Motor neuron (in vitro differentiated cells): ENCODE results near the gene CXCL17. TPM values are rescaled to one million over a fixed set of nuclear protein-coding genes. Genes with fewer than 3 reads are reported as not detected.

Experiments used
- ATAC-seq, 8 experiments: fragments of 200-7000 bp; cut with Tn5 transposase; replicated peaks in 6 of 8; 2 replicates each; pipeline ENCODE4 v1.8.0; 2021; ENCODE audit warnings: mild to moderate bottlenecking in 8 of 8, moderate library complexity in 8 of 8
- H3K27ac ChIP-seq, 2 donors: fragments of 250-450 bp; sonication (Bioruptor Pico); 2 replicates each; pipeline ENCODE4 v1.9.0; 2021; ENCODE audit warnings: antibody characterized with exemption in 2 of 2, mild to moderate bottlenecking in 2 of 2, moderate library complexity in 1 of 2
- H3K4me1 ChIP-seq, 2 donors: fragments of 250-450 bp; sonication (Bioruptor Pico); replicated peaks in 1 of 2; 2 replicates each; pipeline ENCODE4 v1.6.1; 2021; ENCODE audit warnings: antibody characterized with exemption in 2 of 2, mild to moderate bottlenecking in 2 of 2, moderate library complexity in 1 of 2
- H3K4me3 ChIP-seq, 5 donors: fragments of 250-450 bp; sonication (Bioruptor Pico); 2 replicates each; pipeline ENCODE4 v1.9.0; 2021; ENCODE audit warnings: antibody characterized with exemption in 5 of 5, mild to moderate bottlenecking in 5 of 5, moderate library complexity in 4 of 5
- WGBS, 10 experiments: fragments of 450-650 bp; shearing (Covaris generic); methylation state at CpG; one replicate each; pipeline ENCODE4 v1.0.0; 2022; 5-methylcytosine and 5-hydroxymethylcytosine counted together
- in situ Hi-C, 9 experiments: fragments of 400-800 bp; cut with MboI; loops; one replicate each; pipeline ENCODE4 v1.15.0; 2021; ENCODE audit warnings: low sequenced_read_pairs in 9 of 9, low pct_unique_long_range_greater_than_20kb in 2 of 9; ENCODE audit not compliant: unreplicated experiment in 9 of 9
- total RNA-seq, 8 experiments: library from RNA; unstranded; fragments of 300-600 nt; gene quantifications; 2 replicates each; pipeline versions ENCODE4 v1.2.3 to v1.2.4, GENCODE V29; 2022

CXCL17 gene
- total RNA-seq, 8 experiments from 2014 or later = 0.11 to 0.57 (median 0.36) TPM; not detected in 3

DNA sequence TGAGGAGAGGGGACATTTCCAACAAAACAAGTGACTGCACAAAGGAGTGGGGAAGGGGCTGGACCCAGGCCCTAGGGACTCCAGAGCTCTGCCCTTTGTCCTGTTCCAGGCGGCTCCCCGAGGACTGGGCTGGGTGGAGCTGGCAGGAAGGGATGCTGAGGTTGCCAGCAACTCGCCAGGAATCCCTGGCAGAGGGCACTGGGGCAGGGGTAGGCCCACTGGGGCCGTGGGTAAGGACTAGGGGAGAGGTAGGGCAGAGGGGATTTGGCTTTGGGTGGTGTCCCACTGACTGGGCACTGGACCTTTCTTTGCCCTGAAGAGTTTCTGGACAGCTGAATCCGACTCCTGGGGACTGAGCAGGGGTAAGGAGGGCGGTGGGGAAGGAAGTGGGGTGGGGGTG lies 23.4 kb downstream of the CXCL17 start:
- ATAC-seq = no peak
- H3K27ac ChIP-seq = no peak overlapping the region
- 100% methylated on average over 2 of the region's 6 CpGs; no CpG with 5 or more reads in 9 of the 10 experiments for WGBS, 10 experiments

DNA sequence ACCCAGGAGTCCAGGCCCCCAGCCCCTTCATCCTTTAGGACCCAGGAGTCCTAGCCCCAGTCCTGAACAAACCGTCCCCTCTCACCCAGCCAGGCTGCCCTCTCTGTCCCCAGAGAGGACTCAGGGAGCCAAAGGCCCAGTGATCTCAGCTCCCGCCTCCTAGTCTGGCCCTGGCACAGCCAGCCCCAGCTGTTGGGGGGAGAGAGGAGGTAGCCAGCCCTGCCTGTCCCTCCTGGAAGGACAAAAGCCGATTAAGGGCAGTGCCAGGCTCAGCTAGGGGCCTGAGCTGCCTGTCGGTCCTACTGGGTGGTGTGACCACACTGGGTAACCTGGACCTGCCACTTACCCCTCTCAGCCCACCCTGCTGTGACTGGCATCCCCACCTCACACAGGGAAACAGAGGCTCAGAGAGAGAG lies 30.1 kb downstream of the CXCL17 start:
- peaks cover 17 to 25% of the 10 kb centered on the region in 2 donors for H3K4me1 ChIP-seq
- in situ Hi-C loops = no loop called here
- peak in 6 of 8 experiments; percentile 3 to 17 (median 8) for ATAC-seq
- no peak overlapping the region for H3K4me3 ChIP-seq
- H3K27ac ChIP-seq = no peak overlapping the region
- WGBS, 10 experiments = 88 to 100% methylated on average over 1 to 3 of the region's 4 CpGs; no CpG with 5 or more reads in 8 of the 10 experiments

More for the DNA sequence above, 23.4 kb downstream of the CXCL17 start:
- in situ Hi-C loops = no loop called here
- H3K4me3 ChIP-seq = no peak overlapping the region
- peaks cover 13 to 14% of the 10 kb centered on the region in 2 donors for H3K4me1 ChIP-seq

DNA sequence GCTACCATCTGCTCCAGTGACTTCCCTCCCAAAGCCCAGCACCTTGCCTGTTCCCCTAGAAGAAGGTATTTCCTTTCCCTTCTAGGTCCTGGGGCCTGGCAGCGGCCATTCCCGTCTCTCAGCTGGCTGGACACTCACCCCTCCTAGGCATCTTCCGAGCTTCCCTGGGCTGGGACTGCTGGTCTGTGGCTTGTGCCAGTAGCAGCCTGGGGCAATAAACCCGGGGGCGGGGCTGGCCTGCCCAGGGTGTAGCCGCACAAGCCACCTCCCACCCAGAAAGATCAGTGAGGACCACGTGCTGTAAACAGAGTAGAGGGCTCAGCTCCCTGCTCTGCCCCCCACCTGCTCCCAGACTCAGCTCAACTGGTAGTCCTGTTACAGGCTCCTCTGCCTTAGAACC lies 30.5 kb downstream of the CXCL17 start:
- no peak overlapping the region for H3K27ac ChIP-seq
- peaks cover 17 to 25% of the 10 kb centered on the region in 2 donors for H3K4me1 ChIP-seq
- in situ Hi-C loops = no loop called here
- WGBS, 10 experiments = 0 to 100% (median 29%) methylated on average over 1 to 4 of the region's 7 CpGs; no CpG with 5 or more reads in 5 of the 10 experiments
- ATAC-seq = peak; percentile 32 to 97 (median 56)
- no peak overlapping the region for H3K4me3 ChIP-seq

DNA sequence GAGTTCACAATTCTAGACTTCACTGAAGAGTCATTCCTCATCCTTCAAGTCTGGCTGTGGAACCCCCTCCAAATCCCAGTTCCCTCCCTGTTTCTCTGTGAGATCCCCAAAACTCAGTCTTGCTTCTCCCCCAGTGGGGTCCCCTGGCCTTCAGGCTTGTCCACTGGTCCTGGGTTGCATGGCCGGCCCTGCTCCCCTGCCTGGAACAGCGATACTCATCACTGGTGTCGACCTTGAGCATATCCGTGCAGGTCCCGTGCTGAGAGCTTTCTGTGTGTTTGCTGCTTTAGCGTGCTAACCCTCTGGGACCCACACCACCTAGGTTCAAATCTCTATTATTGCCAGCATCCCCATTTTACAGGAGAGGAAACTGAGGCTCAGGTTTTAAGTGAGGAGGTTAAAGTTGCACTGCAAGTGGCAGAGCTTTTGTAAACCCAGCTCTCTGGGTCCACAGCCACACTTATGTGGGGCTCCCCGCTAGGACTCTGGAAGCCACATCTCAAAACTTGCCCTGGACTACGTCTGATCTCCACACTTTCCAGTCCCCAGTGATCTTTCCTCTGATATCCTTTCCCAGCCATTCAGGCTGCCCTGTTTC lies 31.1 kb downstream of the CXCL17 start:
- no peak for ATAC-seq
- H3K27ac ChIP-seq = no peak overlapping the region
- 40 to 100% (median 100%) methylated on average over 1 to 5 of the region's 8 CpGs; no CpG with 5 or more reads in 3 of the 10 experiments for WGBS, 10 experiments
- peaks cover 17 to 25% of the 10 kb centered on the region in 2 donors for H3K4me1 ChIP-seq
- H3K4me3 ChIP-seq = no peak overlapping the region
- in situ Hi-C loops = no loop called here

DNA sequence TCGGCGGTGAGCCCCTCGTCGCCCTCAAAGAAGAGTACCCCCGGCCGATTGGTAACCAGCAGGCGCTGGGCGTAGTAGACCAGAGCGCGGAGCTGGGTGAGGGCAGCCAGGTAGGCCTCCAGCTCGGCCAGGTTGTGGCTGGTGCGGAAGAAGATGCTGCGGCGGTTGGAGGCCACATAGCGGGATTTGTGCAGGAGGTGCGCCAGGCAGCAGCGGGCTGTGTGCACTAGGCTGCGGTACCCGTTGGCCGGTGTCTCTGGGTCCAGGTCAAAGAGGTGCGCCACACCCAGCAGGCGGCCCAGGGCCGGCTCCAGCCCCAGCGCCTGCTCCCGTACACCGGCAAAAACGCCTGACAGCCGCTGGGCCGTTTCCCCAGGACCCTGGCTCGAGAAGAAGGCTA lies 32.4 kb downstream of the CXCL17 start:
- ATAC-seq = no peak
- 80 to 93% (median 86%) methylated on average over 2 to 11 of the region's 30 CpGs; no CpG with 5 or more reads in 7 of the 10 experiments for WGBS, 10 experiments
- Histone ChIP-seq H3K4me3 (no peak overlapping the region), H3K4me1 (peaks cover 17 to 25% of the 10 kb centered on the region in 2 donors), H3K27ac (no peak overlapping the region)
- in situ Hi-C loops = no loop called here

DNA sequence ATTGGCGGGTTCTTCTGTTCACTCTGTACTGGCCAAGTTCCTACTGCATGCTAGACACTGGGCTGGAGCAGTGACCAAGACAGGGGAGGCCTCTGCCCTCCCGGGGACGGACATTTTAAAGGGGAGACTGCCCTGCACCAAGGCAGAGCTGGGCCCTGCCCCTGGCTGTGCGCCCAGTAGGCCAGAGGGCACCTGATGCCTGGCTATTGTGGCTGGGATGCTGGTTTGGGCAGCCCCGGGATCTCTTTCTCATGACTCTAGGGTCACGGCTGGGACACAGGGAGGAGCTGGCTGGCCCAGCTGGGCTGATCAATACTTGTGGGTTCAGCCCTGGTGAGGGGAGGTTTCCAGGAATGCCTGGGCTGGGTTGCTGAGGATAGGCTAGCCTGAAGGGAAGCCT lies 33.3 kb downstream of the CXCL17 start:
- Histone ChIP-seq H3K4me1 (peaks cover 17 to 25% of the 10 kb centered on the region in 2 donors), H3K27ac (peak overlapping the region in 1 of 2 donors; percentile 45), H3K4me3 (no peak overlapping the region)
- ATAC-seq = peak; percentile 4 to 85 (median 42)
- in situ Hi-C loops = no loop called here
- 43 to 100% (median 82%) methylated on average over 1 to 4 of the region's 6 CpGs; no CpG with 5 or more reads in 6 of the 10 experiments for WGBS, 10 experiments

DNA sequence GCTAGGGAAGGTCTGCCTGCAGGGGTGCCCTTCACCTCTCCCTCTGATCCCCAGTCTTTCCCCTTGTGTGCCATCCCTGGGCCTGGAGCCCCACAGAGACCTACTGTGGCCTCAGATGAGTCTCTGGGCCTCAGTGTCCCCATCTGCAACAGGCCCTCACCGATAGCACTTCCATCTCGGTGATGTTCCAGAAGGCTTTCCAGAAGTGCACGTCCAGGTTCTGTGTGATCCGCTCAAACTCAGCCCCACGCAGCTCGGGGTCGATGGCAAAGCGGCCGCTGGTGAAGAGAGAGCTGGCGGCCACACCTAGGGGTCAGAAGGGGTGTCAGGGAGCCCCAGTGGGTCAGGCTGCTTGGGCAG lies 35.0 kb downstream of the CXCL17 start:
- in situ Hi-C loops = no loop called here
- ATAC-seq = no peak
- WGBS, 10 experiments = 98% methylated on average over 8 of the region's 10 CpGs; no CpG with 5 or more reads in 9 of the 10 experiments
- Histone ChIP-seq H3K27ac (peak overlapping the region in 1 of 2 donors; percentile 58), H3K4me3 (no peak overlapping the region), H3K4me1 (peaks cover 18 to 27% of the 10 kb centered on the region in 2 donors)

DNA sequence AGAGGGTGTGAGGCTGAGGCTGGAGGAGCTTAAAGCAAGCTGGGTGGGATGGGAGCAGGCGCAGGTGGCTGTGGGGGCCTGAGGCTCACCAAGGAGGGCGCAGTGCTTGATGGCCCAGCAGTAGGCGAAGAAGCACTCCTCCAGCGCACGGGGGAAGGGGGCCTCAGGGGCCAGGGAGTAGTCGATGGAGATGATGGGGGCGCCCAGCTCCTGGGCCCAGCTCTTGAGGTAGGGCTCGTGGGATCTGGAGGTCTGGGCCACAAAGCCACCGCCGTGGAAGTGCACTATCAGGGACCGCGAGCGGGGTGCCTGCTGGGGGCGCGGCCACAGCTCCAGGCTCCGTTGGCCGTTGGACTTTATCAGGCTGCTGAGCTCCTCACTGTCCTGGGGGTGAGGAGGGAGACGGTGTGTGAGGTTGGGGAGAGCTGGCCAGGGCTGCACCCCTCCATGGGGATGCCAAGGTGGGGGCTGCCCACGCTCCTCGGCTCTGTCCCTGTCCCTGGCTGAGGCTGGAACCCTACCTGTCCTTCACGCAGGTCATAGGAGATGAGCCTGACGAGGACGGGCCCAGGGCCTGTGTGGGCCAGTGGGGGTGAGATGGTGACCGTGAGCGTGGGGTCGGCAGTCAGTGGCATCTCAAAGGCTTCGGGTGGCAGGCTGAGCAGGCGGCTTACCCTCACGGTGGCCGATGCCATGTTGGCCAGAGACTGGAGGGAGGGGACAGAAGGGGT lies 35.5 kb downstream of the CXCL17 start:
- H3K27ac ChIP-seq = peak overlapping the region in 1 of 2 donors; percentile 58
- WGBS, 10 experiments = 100% methylated on average over 1 to 4 of the region's 30 CpGs; no CpG with 5 or more reads in 8 of the 10 experiments
- H3K4me1 ChIP-seq = peaks cover 23 to 31% of the 10 kb centered on the region in 2 donors
- no peak overlapping the region for H3K4me3 ChIP-seq
- ATAC-seq = no peak
- in situ Hi-C loops = no loop called here

DNA sequence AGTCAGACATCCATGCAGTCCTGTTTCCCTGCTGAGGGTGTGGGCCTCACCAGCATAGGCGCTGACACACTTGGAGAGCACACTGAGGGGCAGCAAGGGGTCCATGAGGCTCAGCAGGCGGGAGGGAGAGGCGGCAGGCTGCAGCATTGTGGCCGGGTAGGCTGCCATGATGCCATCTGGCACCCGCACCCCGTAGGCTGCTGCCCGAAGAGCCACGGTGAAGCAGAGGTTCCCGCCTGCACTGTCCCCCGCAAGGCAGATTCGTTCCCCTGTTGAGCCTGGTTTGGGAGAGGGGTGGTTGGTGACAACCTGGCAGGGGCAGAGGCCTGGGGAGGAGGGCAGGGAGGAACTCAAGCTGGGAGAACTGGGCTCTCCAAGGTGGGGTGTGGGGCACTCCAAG lies 36.6 kb downstream of the CXCL17 start:
- in situ Hi-C loops = no loop called here

DNA sequence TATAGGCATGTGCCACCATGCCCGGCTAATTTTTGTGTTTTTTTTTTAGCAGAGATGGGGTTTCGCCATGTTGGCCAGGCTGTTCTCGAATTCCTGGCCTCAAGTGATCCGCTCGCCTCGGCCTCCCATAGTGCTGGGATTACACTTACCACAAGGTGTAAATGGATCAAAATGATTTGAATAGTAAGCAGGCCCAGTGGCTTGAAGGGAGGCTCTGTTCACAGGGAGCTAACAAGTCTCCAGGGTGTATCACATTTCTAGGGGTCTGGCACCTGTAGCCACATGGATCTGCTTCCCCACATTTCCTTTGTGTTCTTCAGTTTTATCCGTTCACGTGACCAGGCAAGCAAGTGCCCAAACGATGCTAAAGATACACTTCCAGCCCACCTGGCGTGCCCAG lies 39.2 kb downstream of the CXCL17 start:
- in situ Hi-C loops = no loop called here
- no peak for ATAC-seq
- 80 to 100% (median 100%) methylated on average over 1 to 9 of the region's 10 CpGs for WGBS, 10 experiments
- Histone ChIP-seq H3K27ac (no peak overlapping the region), H3K4me1 (peaks cover 18 to 22% of the 10 kb centered on the region in 2 donors), H3K4me3 (no peak overlapping the region)

More for the DNA sequence above, 36.6 kb downstream of the CXCL17 start:
- ATAC-seq = no peak
- WGBS, 10 experiments = 33 to 94% (median 73%) methylated on average over 1 to 6 of the region's 11 CpGs; no CpG with 5 or more reads in 7 of the 10 experiments
- Histone ChIP-seq H3K4me1 (peaks cover 28 to 31% of the 10 kb centered on the region in 2 donors), H3K4me3 (no peak overlapping the region), H3K27ac (no peak overlapping the region)

DNA sequence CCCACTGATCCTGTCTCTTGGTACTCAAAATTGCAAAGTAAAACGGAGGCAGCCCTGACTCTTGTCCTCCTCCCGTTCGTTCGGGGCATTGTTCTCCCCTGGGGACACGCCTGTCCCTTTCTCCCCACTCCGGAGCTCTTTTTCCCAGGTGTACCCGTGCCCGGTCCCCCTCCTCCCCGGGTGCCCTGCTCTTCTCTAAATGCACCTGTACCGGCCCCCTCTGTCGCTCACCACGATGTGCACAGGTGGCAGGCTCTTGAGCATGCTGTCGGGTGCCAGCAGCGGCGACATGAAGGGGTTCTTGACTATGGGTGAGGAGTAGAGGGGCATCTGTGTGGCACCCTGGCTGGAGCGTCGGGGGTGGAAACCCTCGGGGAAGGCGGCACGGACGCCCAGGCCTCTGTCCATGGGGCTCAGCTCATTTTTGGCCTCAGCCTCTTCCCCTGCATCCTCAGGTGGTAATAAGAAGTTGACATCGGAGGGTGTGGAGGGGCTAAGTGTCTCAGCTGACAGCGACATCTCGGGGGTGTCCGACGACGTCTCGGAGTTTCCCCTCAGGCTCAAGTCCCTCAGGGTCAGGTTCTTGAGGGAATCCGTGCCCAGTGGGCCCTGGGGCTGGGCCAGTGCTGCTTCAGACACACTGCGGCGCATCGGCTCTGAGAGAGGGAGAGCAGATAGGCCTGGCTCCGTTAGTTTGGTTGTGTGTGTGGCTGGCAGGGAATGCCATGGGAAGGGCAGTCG lies 40.2 kb downstream of the CXCL17 start:
- Histone ChIP-seq H3K4me3 (peak overlapping the region; percentile 50 to 74 (median 64)), H3K4me1 (peaks cover 9 to 19% of the 10 kb centered on the region in 2 donors), H3K27ac (peak overlapping the region; percentile 74 to 76)
- in situ Hi-C loops = no loop called here
- 49 to 70% methylated on average over 6 to 8 of the region's 34 CpGs; no CpG with 5 or more reads in 8 of the 10 experiments for WGBS, 10 experiments
- peak in 2 of 8 experiments; percentile 0 to 1 for ATAC-seq

DNA sequence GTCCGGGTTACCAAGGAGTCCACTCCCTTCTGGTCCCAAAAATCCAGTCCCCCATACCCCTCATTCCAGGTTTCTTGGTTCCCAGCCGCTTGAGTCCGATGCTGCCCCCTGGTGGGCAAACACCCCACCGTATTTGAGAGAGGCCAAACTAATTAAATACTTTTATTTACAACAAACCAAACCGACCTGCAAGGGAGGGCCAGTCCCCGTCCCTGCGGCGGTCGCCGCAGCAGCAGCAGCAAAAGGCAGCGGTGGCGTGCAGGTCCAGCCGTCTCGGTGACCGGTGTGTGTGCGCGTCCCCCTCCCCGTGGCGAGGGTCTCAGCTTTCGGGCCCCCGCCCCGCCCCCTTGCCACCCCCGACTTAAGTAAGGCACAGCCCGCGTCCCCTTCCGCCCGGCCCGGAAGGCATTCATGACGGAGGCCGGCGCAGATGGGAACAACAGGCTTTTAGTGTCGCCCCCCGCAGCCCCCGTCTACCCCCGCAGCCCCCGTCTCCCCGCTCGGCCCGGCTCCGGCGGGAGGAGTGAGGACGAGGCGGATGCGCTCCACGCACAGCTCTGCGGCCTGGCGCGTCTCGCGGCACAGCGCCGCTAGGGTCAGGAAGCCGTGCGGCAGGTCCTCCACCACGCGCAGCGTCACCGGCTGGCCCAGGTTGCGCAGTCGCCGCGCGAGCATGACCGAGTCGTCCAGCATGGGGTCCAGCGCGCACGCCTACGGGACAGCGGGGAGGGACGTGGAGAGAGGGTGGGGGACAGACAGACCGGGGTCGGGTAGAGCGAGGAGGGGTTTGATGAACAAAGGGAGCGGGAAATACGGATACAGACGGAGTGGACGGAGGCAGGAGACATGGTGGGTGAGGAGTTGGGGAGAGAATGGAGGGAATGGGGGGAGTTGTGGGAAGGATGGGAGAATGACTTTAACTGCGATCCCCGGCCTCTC lies 41.1 kb downstream of the CXCL17 start:
- H3K4me3 ChIP-seq = peak overlapping the region; percentile 50 to 74 (median 64)
- H3K27ac ChIP-seq = peak overlapping the region; percentile 74 to 76
- WGBS, 10 experiments = 0 to 20% (median 0%) methylated on average over 1 to 15 of the region's 80 CpGs; no CpG with 5 or more reads in 5 of the 10 experiments
- H3K4me1 ChIP-seq = peaks cover 9 to 21% of the 10 kb centered on the region in 2 donors
- ATAC-seq = peak; percentile 54 to 79 (median 76)
- in situ Hi-C loops = no loop called here
